ENCODE data around the gene SMAD3.
"Not testable (repeated sequence)": the region's sequence is repeated elsewhere in the genome, so short reads cannot be mapped to it uniquely, and the experiment has no call there.

The SMAD3 gene

GRCh38 chr15:67072442-67072841 lies 7.0 kb downstream of the SMAD3 start:
- TF ChIP-seq, protein P1, sequence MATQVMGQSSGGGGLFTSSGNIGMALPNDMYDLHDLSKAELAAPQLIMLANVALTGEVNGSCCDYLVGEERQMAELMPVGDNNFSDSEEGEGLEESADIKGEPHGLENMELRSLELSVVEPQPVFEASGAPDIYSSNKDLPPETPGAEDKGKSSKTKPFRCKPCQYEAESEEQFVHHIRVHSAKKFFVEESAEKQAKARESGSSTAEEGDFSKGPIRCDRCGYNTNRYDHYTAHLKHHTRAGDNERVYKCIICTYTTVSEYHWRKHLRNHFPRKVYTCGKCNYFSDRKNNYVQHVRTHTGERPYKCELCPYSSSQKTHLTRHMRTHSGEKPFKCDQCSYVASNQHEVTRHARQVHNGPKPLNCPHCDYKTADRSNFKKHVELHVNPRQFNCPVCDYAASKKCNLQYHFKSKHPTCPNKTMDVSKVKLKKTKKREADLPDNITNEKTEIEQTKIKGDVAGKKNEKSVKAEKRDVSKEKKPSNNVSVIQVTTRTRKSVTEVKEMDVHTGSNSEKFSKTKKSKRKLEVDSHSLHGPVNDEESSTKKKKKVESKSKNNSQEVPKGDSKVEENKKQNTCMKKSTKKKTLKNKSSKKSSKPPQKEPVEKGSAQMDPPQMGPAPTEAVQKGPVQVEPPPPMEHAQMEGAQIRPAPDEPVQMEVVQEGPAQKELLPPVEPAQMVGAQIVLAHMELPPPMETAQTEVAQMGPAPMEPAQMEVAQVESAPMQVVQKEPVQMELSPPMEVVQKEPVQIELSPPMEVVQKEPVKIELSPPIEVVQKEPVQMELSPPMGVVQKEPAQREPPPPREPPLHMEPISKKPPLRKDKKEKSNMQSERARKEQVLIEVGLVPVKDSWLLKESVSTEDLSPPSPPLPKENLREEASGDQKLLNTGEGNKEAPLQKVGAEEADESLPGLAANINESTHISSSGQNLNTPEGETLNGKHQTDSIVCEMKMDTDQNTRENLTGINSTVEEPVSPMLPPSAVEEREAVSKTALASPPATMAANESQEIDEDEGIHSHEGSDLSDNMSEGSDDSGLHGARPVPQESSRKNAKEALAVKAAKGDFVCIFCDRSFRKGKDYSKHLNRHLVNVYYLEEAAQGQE (IDR thresholded peaks at IDR 0.05; ENCODE audit: insufficient replicate concordance, low read depth), result no peak
- TF ChIP-seq, protein P2, sequence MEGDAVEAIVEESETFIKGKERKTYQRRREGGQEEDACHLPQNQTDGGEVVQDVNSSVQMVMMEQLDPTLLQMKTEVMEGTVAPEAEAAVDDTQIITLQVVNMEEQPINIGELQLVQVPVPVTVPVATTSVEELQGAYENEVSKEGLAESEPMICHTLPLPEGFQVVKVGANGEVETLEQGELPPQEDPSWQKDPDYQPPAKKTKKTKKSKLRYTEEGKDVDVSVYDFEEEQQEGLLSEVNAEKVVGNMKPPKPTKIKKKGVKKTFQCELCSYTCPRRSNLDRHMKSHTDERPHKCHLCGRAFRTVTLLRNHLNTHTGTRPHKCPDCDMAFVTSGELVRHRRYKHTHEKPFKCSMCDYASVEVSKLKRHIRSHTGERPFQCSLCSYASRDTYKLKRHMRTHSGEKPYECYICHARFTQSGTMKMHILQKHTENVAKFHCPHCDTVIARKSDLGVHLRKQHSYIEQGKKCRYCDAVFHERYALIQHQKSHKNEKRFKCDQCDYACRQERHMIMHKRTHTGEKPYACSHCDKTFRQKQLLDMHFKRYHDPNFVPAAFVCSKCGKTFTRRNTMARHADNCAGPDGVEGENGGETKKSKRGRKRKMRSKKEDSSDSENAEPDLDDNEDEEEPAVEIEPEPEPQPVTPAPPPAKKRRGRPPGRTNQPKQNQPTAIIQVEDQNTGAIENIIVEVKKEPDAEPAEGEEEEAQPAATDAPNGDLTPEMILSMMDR (IDR thresholded peaks at IDR 0.05; ENCODE audit: insufficient read depth, low read length), result no peak
- no peak for TF ChIP-seq POLR2AphosphoS5 (IDR thresholded peaks at IDR 0.05; ENCODE audit: low read depth)
- TF ChIP-seq GABPA (IDR thresholded peaks at IDR 0.05; ENCODE audit: low read depth), result no peak
- no peak for TF ChIP-seq SPI1 (IDR thresholded peaks at IDR 0.05; ENCODE audit: borderline replicate concordance, low read depth)

GRCh38 chr15:67072958-67073357 lies 7.6 kb downstream of the SMAD3 start:
- H3K4me3 ChIP-seq (replicated peaks; ENCODE audit: insufficient read depth, low read length), result no peak overlapping the region
- no peaks in the 10 kb centered on the region for H3K27me3 ChIP-seq (ENCODE audit: insufficient read depth, poor library complexity, severe bottlenecking)
- TF ChIP-seq, protein P2 (IDR thresholded peaks at IDR 0.05; ENCODE audit: insufficient read depth, low read length), result no peak
- TF ChIP-seq, protein P1 (IDR thresholded peaks at IDR 0.05; ENCODE audit: insufficient replicate concordance, low read depth), result no peak
- TF ChIP-seq GABPA (IDR thresholded peaks at IDR 0.05; ENCODE audit: low read depth) (no peak), SPI1 (IDR thresholded peaks at IDR 0.05; ENCODE audit: borderline replicate concordance, low read depth) (no peak), POLR2AphosphoS5 (IDR thresholded peaks at IDR 0.05; ENCODE audit: low read depth) (no peak)
- no peak for DNase-seq (ENCODE audit: low read depth in 1 of 2, low spot score in 1 of 2)
- H3K27ac ChIP-seq (replicated peaks), result no peak overlapping the region

More at GRCh38 chr15:67072442-67072841, 7.0 kb downstream of the SMAD3 start:
- no peak for DNase-seq (ENCODE audit: low read depth in 1 of 2, low spot score in 1 of 2)
- no peak overlapping the region for H3K27ac ChIP-seq (replicated peaks)
- no peaks in the 10 kb centered on the region for H3K27me3 ChIP-seq (ENCODE audit: insufficient read depth, poor library complexity, severe bottlenecking)
- no peak overlapping the region for H3K4me3 ChIP-seq (replicated peaks; ENCODE audit: insufficient read depth, low read length)

DNA sequence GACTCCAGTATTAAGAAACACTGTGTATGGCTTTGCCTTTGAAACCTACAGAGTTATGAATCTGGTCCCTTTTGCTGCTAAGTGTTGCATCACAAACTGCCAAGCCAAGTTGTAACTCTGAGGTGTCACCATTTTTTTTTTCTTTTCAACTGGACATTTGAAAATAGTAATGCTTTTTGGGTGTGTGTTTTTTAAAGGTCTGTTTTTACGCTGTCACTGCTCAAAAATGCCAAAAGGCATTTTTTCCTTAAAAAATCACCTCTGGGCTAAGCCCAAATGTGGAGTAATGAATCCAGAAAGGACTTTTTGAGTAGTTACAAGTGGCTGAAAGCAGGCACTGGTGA lies 9.5 kb downstream of the SMAD3 start:
- DNase-seq (ENCODE audit: low read depth in 1 of 2, low spot score in 1 of 2), result no peak
- TF ChIP-seq GABPA (IDR thresholded peaks at IDR 0.05; ENCODE audit: low read depth) (no peak), POLR2AphosphoS5 (IDR thresholded peaks at IDR 0.05; ENCODE audit: low read depth) (no peak), SPI1 (IDR thresholded peaks at IDR 0.05; ENCODE audit: borderline replicate concordance, low read depth) (no peak)
- TF ChIP-seq, protein P1 (IDR thresholded peaks at IDR 0.05; ENCODE audit: insufficient replicate concordance, low read depth), result no peak
- TF ChIP-seq, protein P2 (IDR thresholded peaks at IDR 0.05; ENCODE audit: insufficient read depth, low read length), result no peak
- no peaks in the 10 kb centered on the region for H3K27me3 ChIP-seq (ENCODE audit: insufficient read depth, poor library complexity, severe bottlenecking)
- H3K27ac ChIP-seq (replicated peaks), result peak overlapping the region; percentile 49
- H3K4me3 ChIP-seq (replicated peaks; ENCODE audit: insufficient read depth, low read length), result no peak overlapping the region

DNA sequence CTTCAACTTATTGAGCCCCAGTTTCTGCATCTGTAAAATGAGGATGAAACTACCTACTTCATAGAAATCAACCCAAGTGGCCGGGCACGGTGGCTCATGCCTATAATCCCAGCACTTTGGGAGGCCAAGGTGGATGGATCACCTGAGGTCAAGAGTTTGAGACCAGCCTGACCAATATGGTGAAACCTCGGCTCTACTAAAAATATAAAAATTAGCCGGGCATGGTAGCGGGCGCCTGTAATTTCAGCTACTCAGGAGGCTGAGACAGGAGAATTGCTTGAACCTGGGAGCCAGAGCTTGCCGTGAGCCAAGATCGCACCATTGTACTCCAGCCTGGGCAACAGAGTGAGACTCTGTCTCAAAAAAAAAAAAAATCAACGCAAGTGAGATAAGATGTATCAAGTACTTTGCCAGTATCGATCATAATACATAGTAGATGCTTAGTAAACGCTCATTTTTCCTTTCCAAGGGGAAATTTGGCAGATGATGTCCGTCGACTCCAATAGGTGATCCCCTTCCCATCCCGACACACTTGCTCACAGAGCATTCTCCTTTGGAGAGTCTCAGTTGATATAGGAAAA lies 10.2 kb downstream of the SMAD3 start:
- H3K27ac ChIP-seq (replicated peaks), result peak overlapping the region; percentile 49
- not testable (repeated sequence) for H3K4me3 ChIP-seq (replicated peaks; ENCODE audit: insufficient read depth, low read length); DNase-seq (ENCODE audit: low read depth in 1 of 2, low spot score in 1 of 2); H3K27me3 ChIP-seq (ENCODE audit: insufficient read depth, poor library complexity, severe bottlenecking)
